DMS53 treated with DMSO at 0.1 percent for 48 hours (cell line): ENCODE measurements around the gene PSEN2.

Source experiments
- DNase-seq: peaks from one replicate; lab custom pipeline; 2025; ENCODE audit not compliant: unreplicated experiment; lab: John Stamatoyannopoulos, UW

Gene PSEN2

DNA sequence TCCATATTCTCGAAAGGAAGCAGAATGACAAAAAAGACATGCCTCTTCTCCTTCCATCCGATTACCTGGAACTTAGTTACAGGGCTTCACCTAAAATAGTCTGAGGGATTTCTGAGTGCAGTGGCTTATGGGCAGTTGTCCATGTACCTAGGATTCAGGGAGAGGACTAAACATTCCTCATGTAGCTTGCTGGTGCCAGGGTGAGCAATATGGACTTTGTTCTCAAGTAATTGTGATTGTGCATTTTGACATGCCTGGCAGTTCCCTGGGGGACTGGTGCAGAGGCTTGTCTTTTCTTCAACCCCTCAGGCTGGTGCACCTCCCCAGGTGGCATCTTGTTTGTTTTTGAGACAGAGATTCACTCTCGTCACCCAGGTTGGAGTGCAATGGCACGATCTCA is 6.1 kb upstream of the PSEN2 start:
- no peak for DNase-seq

DNA sequence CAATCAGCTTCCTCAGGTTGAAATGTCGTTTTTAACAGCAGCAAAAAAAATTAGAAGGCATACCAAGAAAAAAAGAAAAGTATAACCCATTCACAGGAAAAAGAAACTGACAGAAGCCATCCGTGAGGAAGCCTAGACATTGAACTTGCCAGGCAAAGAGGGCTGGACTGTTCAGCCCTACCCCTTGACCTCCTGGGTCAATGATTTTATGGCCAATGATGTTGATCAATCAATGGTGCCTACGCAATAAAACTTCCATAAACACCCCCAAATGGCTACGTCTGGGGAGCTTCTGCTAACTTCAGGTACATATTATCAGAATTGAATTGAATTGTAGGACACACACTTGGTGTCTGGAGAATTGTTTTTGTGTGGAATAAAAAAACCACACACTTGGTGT is 4.8 kb upstream of the PSEN2 start:
- DNase-seq = no peak

DNA sequence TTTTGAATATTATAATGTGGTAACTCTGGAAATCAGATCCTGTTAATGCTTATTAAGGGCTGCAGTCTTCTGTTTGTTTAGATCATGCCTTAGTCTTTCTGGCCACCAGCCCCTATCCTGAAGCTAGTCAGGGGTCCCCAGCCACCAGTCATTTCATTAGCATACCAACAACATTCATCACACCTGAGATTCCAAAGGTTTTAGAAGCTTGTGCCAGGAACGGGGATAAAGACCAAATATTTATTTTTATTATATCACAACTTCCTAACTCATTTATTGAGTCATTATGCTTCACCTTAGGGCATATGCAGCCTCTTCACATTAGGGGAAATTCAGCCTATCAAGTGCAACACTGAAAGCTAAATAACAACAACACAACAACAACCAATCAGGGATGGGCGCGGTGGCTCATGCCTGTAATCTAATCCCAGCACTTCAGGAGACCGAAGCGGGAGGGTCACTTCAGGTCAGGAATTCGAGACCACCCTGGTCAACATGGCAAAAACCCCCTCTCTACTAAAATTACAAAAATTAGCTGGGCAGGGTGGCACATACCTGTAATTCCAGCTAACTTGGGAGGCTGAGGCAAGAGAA is 2.9 kb upstream of the PSEN2 start:
- no peak for DNase-seq

DNA sequence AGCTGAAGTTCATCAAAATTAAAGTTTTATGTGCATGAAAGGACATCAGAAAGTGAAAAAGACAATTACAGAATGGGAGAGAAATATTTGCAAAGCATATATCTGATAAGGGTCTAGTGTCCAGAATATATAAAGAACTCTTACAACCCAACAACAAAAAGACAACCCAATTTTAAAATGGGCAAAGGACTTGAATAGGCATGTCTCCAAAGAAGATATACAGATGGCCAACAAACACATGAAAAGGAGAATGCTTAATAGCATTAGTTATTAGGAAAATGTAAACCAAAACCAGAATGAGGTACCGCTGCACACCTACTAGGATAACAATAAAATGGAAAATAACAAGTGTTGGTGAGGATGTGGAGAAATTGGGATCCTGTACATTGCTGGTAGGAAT is 1.7 kb upstream of the PSEN2 start:
- DNase-seq = no peak

DNA sequence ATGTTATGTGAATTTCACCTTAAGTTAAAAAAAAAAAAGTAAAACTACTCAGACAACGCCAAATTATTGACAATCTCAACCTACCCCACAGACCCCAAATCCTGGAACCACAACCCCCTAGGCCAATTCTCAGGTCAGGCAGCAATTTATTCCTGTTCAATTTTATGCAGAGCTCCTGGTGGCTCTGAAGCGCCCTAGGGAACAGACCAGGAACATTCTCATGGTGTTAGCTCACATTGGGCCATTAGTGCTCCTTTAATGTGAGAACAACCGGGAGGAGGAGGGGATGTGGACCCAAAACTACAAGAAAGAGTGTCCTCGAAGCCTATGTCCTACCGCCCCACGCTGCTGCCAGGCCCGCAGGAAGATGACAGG is 403 bp upstream of the PSEN2 start:
- peak; percentile 54 for DNase-seq

DNA sequence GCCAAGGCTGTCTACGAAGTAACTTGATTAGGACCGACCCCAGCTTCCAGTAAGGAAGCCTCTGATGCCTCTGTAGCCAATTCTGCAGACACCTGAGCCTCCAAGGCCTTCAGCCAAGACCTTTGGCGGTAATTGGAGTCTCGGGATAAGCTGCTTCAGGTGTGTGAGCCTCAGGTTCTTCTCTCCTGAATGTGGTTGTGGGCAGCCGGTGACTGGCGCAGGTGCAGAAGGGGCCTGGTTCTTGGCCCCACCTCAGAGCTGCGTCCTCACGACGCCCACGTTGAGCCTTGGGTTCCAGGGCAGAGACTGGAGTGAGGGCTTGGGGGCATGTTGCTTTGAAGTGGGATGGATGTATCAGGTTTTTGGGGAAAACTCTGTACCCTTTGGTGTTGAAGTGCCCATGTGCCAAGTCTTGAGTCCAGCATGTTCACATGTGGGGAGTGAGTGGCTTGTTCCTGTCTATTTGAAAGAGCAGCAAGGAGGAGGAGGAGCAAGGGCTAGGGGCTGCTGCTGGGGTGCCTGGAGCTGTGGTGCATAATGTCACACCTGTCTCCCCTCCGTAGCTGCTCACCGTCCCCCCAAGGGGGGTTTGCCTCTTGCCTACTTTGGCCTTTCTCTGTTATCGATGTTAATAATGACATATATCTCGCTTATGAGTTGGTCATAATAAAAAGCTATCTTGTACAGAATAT is 1.4 kb downstream of the PSEN2 start:
- DNase-seq = no peak

DNA sequence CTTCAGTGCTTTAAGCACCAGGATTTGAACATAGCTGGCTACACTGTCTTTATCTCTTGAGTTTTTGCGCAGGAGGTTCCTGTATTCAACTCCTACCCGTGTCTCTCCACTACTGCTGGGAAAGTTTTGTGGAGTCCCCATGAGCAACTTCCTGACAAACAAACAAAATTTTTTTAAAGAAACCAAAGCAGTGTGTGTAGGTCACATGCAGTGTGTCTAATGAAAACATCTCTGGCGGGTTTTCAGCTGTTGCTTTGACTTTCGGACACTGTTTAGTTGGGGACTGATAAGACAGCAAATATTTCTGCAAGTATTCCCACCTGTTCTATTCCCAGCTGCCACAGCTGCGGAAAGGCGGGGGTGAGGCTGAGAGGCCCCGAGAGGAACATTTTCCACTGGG is 2.0 kb downstream of the PSEN2 start:
- DNase-seq = no peak

- no peak for DNase-seq
Observed at GRCh38 chr1:226873771-226874578, 3.6 kb downstream of the PSEN2 start.

GRCh38 chr1:226874579-226875425 is 4.4 kb downstream of the PSEN2 start:
- DNase-seq = no peak

GRCh38 chr1:226875641-226876295 is 5.4 kb downstream of the PSEN2 start:
- peak; percentile 72 for DNase-seq

GRCh38 chr1:226877669-226878068 is 7.3 kb downstream of the PSEN2 start:
- no peak for DNase-seq

GRCh38 chr1:226880372-226881287 is 10.2 kb downstream of the PSEN2 start:
- no peak for DNase-seq

DNA sequence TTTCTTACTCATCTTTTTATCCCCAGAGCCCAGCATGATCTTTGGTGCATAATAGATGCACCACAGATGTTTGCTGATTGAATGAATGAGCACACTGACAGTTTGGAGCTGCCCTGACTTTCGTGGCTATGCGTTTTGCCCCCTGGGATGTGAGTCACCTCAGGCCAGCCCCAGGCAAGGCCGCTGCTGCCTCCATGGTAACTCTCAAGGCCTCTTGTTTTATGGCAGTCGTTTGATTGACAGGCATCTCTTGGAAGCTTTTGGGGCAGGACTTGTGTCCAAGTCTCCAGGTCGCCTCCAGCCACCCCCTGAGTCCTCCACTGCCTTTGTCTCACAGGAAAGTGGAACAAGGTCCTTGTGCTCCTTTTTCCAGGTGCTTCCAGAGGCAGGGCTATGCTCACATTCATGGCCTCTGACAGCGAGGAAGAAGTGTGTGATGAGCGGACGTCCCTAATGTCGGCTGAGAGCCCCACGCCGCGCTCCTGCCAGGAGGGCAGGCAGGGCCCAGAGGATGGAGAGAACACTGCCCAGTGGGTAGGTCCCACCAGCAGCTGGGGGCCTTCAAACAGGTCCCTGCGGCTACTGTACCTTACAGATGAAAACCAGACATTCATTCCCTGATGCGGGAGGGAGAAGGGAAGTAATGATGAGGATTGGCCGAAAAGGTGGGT is 11.2 kb downstream of the PSEN2 start:
- DNase-seq = no peak

GRCh38 chr1:226882187-226882586 is 11.8 kb downstream of the PSEN2 start:
- DNase-seq = no peak

GRCh38 chr1:226882631-226883409 is 12.4 kb downstream of the PSEN2 start:
- no peak for DNase-seq

DNA sequence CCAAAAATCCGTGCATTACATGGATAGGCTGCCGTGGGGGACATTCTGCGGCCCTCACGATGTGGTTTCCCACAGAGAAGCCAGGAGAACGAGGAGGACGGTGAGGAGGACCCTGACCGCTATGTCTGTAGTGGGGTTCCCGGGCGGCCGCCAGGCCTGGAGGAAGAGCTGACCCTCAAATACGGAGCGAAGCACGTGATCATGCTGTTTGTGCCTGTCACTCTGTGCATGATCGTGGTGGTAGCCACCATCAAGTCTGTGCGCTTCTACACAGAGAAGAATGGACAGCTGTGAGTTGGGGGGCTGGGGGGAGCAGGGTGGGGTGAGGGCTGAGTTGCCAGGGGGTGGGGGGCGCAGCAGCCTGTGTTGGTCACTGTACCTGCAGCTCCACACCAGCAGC is 13.2 kb downstream of the PSEN2 start:
- DNase-seq = no peak

GRCh38 chr1:226884116-226884625 is 13.8 kb downstream of the PSEN2 start:
- peak; percentile 50 for DNase-seq
